Liver (tissue), 9 donors: ENCODE measurements around the gene AOPEP. TPM values are rescaled to one million over a fixed set of nuclear protein-coding genes. Genes with fewer than 3 reads are reported as not detected.

Experiments
- DNase-seq: peaks from one replicate; pipeline ENCODE4 v3.0.0-alpha.2; 2017; ENCODE audit warnings: low spot score
- H3K27ac ChIP-seq, 2 donors: one replicate each; pipeline ENCODE4 v1.7.0; 2013; ENCODE audit warnings: inconsistent platforms in 2 of 2, low read length in 2 of 2, control low read depth in 1 of 2, low read depth in 1 of 2, mild to moderate bottlenecking in 1 of 2
- H3K27me3 ChIP-seq, 4 donors: one replicate each; pipeline versions ENCODE4 v1.6.1 to v1.7.0; 2013; ENCODE audit warnings: low read length in 3 of 4, inconsistent platforms in 1 of 4, mild to moderate bottlenecking in 1 of 4, moderate library complexity in 1 of 4; ENCODE audit not compliant: control insufficient read depth in 4 of 4, insufficient read depth in 4 of 4
- H3K36me3 ChIP-seq, 4 donors: one replicate each; pipeline versions ENCODE4 v1.6.1 to v1.7.0; 2013; ENCODE audit warnings: low read length in 3 of 4, mild to moderate bottlenecking in 3 of 4, low read depth in 1 of 4, moderate library complexity in 1 of 4; ENCODE audit not compliant: control insufficient read depth in 4 of 4, insufficient read depth in 3 of 4
- H3K4me1 ChIP-seq, 4 donors: one replicate each; pipeline versions ENCODE4 v1.6.1 to v1.7.0; 2013; ENCODE audit warnings: low read length in 3 of 4, mild to moderate bottlenecking in 3 of 4, moderate library complexity in 1 of 4; ENCODE audit not compliant: control insufficient read depth in 4 of 4, insufficient read depth in 4 of 4
- H3K4me3 ChIP-seq, 3 donors: one replicate each; pipeline versions ENCODE4 v1.6.1 to v1.7.0; 2013; ENCODE audit warnings: low read length in 3 of 3, control low read depth in 1 of 3, low read depth in 1 of 3, mild to moderate bottlenecking in 1 of 3
- H3K9ac ChIP-seq, 2 donors: one replicate each; pipeline ENCODE4 v1.7.0; 2013; ENCODE audit warnings: low read length in 2 of 2, mild to moderate bottlenecking in 2 of 2, moderate library complexity in 2 of 2, control low read depth in 1 of 2, low read depth in 1 of 2
- H3K9me3 ChIP-seq, 4 donors: one replicate each; pipeline versions ENCODE4 v1.6.1 to v1.7.0; 2013; ENCODE audit warnings: low read length in 3 of 4; ENCODE audit not compliant: control insufficient read depth in 4 of 4
- ATF3 ChIP-seq: IDR thresholded peaks from 2 replicates; pipeline ENCODE4 v1.6.1; 2016; ENCODE audit warnings: antibody characterized with exemption
- CTCF ChIP-seq: fragments of 150-350 bp; IDR thresholded peaks from 2 replicates; pipeline ENCODE4 v1.5.1; 2017; ENCODE audit warnings: improper control_type of control experiment, low read depth, low read length; ENCODE audit not compliant: missing input control
- EGR1 ChIP-seq, 2 donors: IDR thresholded peaks; 2 replicates each; pipeline ENCODE4 v1.6.1; 2016 to 2018; ENCODE audit warnings: antibody characterized with exemption in 2 of 2, low read depth in 2 of 2
- FOXA1 ChIP-seq: IDR thresholded peaks from 2 replicates; pipeline ENCODE4 v1.6.1; 2016; ENCODE audit warnings: antibody characterized with exemption
- FOXA2 ChIP-seq: IDR thresholded peaks from 2 replicates; pipeline ENCODE4 v1.6.1; 2016; ENCODE audit warnings: antibody characterized with exemption
- GABPA ChIP-seq, 2 donors: IDR thresholded peaks in 1 of 2; conservative IDR thresholded peaks in 1 of 2; 2 replicates each; pipeline ENCODE4 v1.6.1; 2016; ENCODE audit warnings: antibody characterized with exemption in 2 of 2, mild to moderate bottlenecking in 1 of 2, moderate library complexity in 1 of 2
- HNF4G ChIP-seq: IDR thresholded peaks from 2 replicates; pipeline ENCODE4 v1.6.1; 2016; ENCODE audit warnings: antibody characterized with exemption
- JUND ChIP-seq, 2 donors: IDR thresholded peaks; 2 replicates each; pipeline ENCODE4 v1.6.1; 2016; ENCODE audit warnings: antibody characterized with exemption in 2 of 2
- MAX ChIP-seq: IDR thresholded peaks from 2 replicates; pipeline ENCODE4 v1.6.1; 2016; ENCODE audit warnings: antibody characterized with exemption
- NR2F2 ChIP-seq: IDR thresholded peaks from 2 replicates; pipeline ENCODE4 v1.6.1; 2016; ENCODE audit warnings: antibody characterized with exemption
- RAD21 ChIP-seq, 2 donors: IDR thresholded peaks; 2 replicates each; pipeline ENCODE4 v1.6.1; 2016; ENCODE audit warnings: antibody characterized with exemption in 2 of 2, mild to moderate bottlenecking in 2 of 2
- REST ChIP-seq: IDR thresholded peaks from 2 replicates; pipeline ENCODE4 v1.6.1; 2016; ENCODE audit warnings: antibody characterized with exemption, mild to moderate bottlenecking
- SP1 ChIP-seq: IDR thresholded peaks from 2 replicates; pipeline ENCODE4 v1.6.1; 2018; ENCODE audit warnings: antibody characterized with exemption, mild to moderate bottlenecking
- TAF1 ChIP-seq: conservative IDR thresholded peaks from 2 replicates; pipeline ENCODE4 v1.6.1; 2016; ENCODE audit warnings: antibody characterized with exemption, mild to moderate bottlenecking
- YY1 ChIP-seq: IDR thresholded peaks from 2 replicates; pipeline ENCODE4 v1.6.1; 2016; ENCODE audit warnings: antibody characterized with exemption, mild to moderate bottlenecking
- ZBTB33 ChIP-seq: IDR thresholded peaks from 2 replicates; pipeline ENCODE4 v1.6.1; 2016; ENCODE audit warnings: antibody characterized with exemption
- WGBS: extraction: QIAGEN DNeasy Blood & Tissue Kit; methylation state at CpG from one replicate; pipeline ENCODE4 v1.1.7; 2013; 5-methylcytosine and 5-hydroxymethylcytosine counted together
- polyA plus RNA-seq, 2 donors: library from polyadenylated mRNA; stranded (reverse) in 1 of 2; unstranded in 1 of 2; fragments of 200-250 nt in 1 of 2; fragments of >200 nt in 1 of 2; fragmentation: Nextera tagmentation in 1 of 2; extraction: Ambion mirVana in 1 of 2; gene quantifications; one replicate each; pipeline versions ENCODE4 v1.2.1 to v1.2.3, GENCODE V29; 2013 to 2015
- total RNA-seq, 2 donors: library from RNA; depleted of rRNA; stranded (reverse); fragments of >200 nt; gene quantifications; one replicate each; pipeline ENCODE4 v1.2.3, GENCODE V29; 2014
- donor health status: healthy.
- donor health status: healthy.
- donor health status: healthy.
- donor health status: healthy.
- donor health status: healthy.

AOPEP gene
- total and polyA plus RNA-seq, 4 donors: 22.2 to 77.1 (median 34.8) TPM

DNA sequence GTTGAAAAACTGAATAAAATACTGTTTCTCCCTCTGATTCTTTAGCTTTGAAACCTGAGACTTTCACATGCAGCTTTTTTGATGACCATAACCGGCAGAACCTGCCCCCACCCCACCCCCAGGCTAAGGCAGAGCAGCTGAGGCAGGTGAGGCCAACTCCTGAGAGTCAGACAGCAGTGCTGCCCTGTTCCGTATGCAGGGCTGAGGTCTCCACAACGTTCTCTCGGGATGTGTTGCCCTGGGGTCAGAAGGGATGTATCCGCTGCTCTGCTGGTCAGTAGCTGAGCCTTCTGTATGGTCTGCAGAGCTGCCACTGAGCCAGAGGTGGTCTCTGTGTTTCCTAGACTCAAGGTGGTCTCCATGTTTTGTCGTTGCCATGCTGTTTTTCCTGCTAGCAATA is 190.5 kb downstream of the AOPEP start:
- DNase-seq: peak; percentile 32
- Histone ChIP-seq H3K27ac (no peak overlapping the region), H3K4me3 (no peak overlapping the region), H3K36me3 (no peaks in the 10 kb centered on the region), H3K27me3 (no peaks in the 10 kb centered on the region), H3K9ac (no peak overlapping the region), H3K4me1 (peaks cover 0 to 4% (median 0%) of the 10 kb centered on the region in 4 donors), H3K9me3 (no peaks in the 10 kb centered on the region)
- TF ChIP-seq FOXA2 (no peak), HNF4G (no peak), ATF3 (no peak), ZBTB33 (no peak), YY1 (no peak), NR2F2 (no peak), EGR1 (IDR thresholded peaks at IDR 0.05; ENCODE audit: low read depth in 2 of 2) (no peak), FOXA1 (no peak), RAD21 (IDR thresholded peaks at IDR 0.05) (no peak)
- 91% methylated on average over 6 of the region's 6 CpGs for WGBS

DNA sequence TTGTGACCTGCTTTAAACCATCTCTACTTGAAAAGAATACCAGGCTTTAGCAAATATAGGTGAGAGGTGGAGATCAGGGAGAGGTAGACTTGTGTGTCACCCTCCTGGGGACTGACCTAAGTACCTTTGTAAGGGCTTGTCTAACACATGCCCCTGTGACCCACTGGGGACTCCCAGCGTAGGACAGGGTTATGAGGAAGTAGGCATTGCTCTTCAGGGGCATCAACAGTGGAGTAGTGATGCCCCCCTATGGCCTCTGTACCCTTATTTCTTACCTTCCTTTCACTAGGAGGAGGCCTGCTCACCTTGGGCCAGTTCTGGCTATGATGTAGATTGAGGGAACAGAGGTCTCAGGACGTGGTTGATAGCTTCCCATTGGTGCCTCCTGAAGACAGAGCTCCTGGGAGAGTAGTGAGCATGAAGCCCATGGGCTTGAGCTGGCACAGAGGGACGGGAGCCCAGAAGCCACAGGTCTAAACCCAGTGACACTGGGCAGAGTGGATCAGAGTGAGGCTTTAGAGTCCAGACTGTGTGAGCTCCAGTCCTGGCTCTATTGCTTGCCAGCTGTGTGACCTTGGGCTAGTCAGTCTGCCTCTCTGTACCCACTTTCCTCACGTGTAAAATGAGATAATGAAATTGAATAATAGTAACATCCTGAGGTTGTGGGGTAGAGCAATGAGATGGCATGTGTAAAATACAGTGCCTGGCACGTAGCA is 191.7 kb downstream of the AOPEP start:
- TF ChIP-seq FOXA2 (no peak), RAD21 (IDR thresholded peaks at IDR 0.05) (peak; percentile 27 to 29)
- Histone ChIP-seq H3K36me3 (no peaks in the 10 kb centered on the region), H3K27me3 (no peaks in the 10 kb centered on the region), H3K9me3 (no peaks in the 10 kb centered on the region), H3K4me3 (no peak overlapping the region), H3K27ac (no peak overlapping the region), H3K9ac (no peak overlapping the region), H3K4me1 (peaks cover 7 to 11% (median 8%) of the 10 kb centered on the region in 4 donors)
- DNase-seq: peak; percentile 33
- WGBS: 88% methylated on average over 5 of the region's 5 CpGs

DNA sequence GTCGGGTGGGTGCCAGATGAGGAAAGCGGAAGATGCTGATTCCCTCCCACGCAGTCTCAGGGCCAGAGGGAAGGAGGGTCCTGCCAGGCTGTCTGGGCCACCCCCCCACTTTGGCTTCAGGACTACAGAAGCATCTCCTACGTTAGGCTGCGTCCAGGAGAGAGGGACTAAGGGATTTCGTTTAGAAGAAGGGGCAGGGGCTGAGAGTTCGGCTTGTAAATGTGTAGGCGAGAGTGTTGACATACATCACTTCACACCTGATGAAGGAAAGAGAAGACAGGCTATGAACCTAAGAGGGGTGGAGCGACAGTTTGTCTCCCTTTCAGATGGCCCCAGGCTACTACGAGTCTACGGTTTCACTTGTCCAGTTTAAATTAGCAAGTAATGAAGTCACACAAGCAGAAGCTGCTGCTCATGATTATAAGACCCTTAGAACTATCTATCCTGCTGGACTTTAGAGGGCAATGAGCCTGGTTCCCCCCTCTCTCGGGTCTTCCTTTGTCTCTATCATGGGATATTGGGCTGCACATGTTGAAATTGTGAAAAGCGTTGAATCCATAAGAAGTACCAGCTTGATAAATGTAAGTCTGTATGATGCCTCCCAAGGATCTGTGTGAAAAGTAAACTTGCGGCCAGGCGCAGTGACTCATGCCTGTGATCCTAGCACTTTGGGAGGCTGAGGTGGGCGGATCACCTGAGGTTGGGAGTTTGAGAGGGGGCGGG is 193.0 kb downstream of the AOPEP start:
- DNase-seq: no peak
- Histone ChIP-seq H3K27me3 (no peaks in the 10 kb centered on the region), H3K9ac (no peak overlapping the region), H3K36me3 (no peaks in the 10 kb centered on the region), H3K4me3 (no peak overlapping the region), H3K4me1 (peaks cover 7 to 12% (median 9%) of the 10 kb centered on the region in 4 donors), H3K9me3 (no peaks in the 10 kb centered on the region), H3K27ac (no peak overlapping the region)
- WGBS: 96% methylated on average over 17 of the region's 17 CpGs
- TF ChIP-seq JUND (IDR thresholded peaks at IDR 0.05) (no peak), ATF3 (no peak), FOXA2 (no peak), TAF1 (no peak), SP1 (no peak), ZBTB33 (no peak), CTCF (no peak), GABPA (IDR thresholded peaks at IDR 0.05 in 1 of 2, conservative IDR thresholded peaks at IDR 0.05 in 1 of 2) (no peak), REST (no peak), MAX (no peak)
